HEK293 (cell line): ENCODE measurements around the gene NID1.

Experiments used
- EGR2 ChIP-seq: fragments of 450-650 bp; formaldehyde crosslinking; IDR thresholded peaks from 2 replicates; pipeline ENCODE4 v1.5.1; 2016; ENCODE audit warnings: low read depth, missing biosample characterization, missing genetic modification characterization
- FEZF1 ChIP-seq: fragments of 450-650 bp; formaldehyde crosslinking; IDR thresholded peaks from 2 replicates; pipeline ENCODE4 v1.5.1; 2016; ENCODE audit warnings: missing biosample characterization, missing genetic modification characterization
- GLIS2 ChIP-seq: fragments of 450-650 bp; formaldehyde crosslinking; IDR thresholded peaks from 2 replicates; pipeline ENCODE4 v1.5.1; 2016; ENCODE audit warnings: missing biosample characterization, missing genetic modification characterization
- KLF1 ChIP-seq: fragments of 450-650 bp; formaldehyde crosslinking; IDR thresholded peaks from 2 replicates; pipeline ENCODE4 v1.5.1; 2016; ENCODE audit warnings: missing biosample characterization, missing genetic modification characterization
- KLF17 ChIP-seq: fragments of 450-650 bp; formaldehyde crosslinking; IDR thresholded peaks from 2 replicates; pipeline ENCODE4 v1.5.1; 2016; ENCODE audit warnings: missing biosample characterization, missing genetic modification characterization
- MYNN ChIP-seq: fragments of 450-650 bp; formaldehyde crosslinking; IDR thresholded peaks from 2 replicates; pipeline ENCODE4 v1.5.1; 2016; ENCODE audit warnings: missing biosample characterization, missing genetic modification characterization, borderline replicate concordance
- WT1 ChIP-seq: fragments of 450-650 bp; formaldehyde crosslinking; IDR thresholded peaks from 2 replicates; pipeline ENCODE4 v1.5.1; 2016; ENCODE audit warnings: missing biosample characterization, missing genetic modification characterization
- ZBTB6 ChIP-seq: fragments of 450-650 bp; formaldehyde crosslinking; IDR thresholded peaks from 2 replicates; pipeline ENCODE4 v1.5.1; 2017; ENCODE audit warnings: missing biosample characterization, missing genetic modification characterization
- ZNF10 ChIP-seq: fragments of 450-650 bp; formaldehyde crosslinking; IDR thresholded peaks from 2 replicates; pipeline ENCODE4 v1.5.1; 2017; ENCODE audit warnings: missing biosample characterization, missing genetic modification characterization
- ZNF121 ChIP-seq: fragments of 450-650 bp; formaldehyde crosslinking; IDR thresholded peaks from 2 replicates; pipeline ENCODE4 v1.5.1; 2016; ENCODE audit warnings: missing biosample characterization, missing genetic modification characterization
- ZNF138 ChIP-seq: fragments of 450-650 bp; formaldehyde crosslinking; IDR thresholded peaks from 2 replicates; pipeline ENCODE4 v1.5.1; 2016; ENCODE audit warnings: missing biosample characterization, missing genetic modification characterization, borderline replicate concordance
- ZNF24 ChIP-seq: fragments of 450-650 bp; formaldehyde crosslinking; IDR thresholded peaks from 2 replicates; pipeline ENCODE4 v1.5.1; 2016; ENCODE audit warnings: missing biosample characterization, missing genetic modification characterization
- ZNF26 ChIP-seq: fragments of 450-650 bp; formaldehyde crosslinking; IDR thresholded peaks from 2 replicates; pipeline ENCODE4 v1.5.1; 2016; ENCODE audit warnings: missing biosample characterization, missing genetic modification characterization
- ZNF473 ChIP-seq: fragments of 450-650 bp; formaldehyde crosslinking; IDR thresholded peaks from 2 replicates; pipeline ENCODE4 v1.5.1; 2017; ENCODE audit warnings: missing biosample characterization, missing genetic modification characterization
- ZNF488 ChIP-seq: fragments of 450-650 bp; formaldehyde crosslinking; IDR thresholded peaks from 2 replicates; pipeline ENCODE4 v1.5.1; 2016; ENCODE audit warnings: missing biosample characterization, missing genetic modification characterization
- ZNF501 ChIP-seq: fragments of 450-650 bp; formaldehyde crosslinking; IDR thresholded peaks from 2 replicates; pipeline ENCODE4 v1.5.1; 2016; ENCODE audit warnings: missing biosample characterization, missing genetic modification characterization
- ZNF514 ChIP-seq: fragments of 450-650 bp; formaldehyde crosslinking; IDR thresholded peaks from 2 replicates; pipeline ENCODE4 v1.5.1; 2016; ENCODE audit warnings: missing biosample characterization, missing genetic modification characterization
- ZNF521 ChIP-seq: fragments of 450-650 bp; formaldehyde crosslinking; IDR thresholded peaks from 2 replicates; pipeline ENCODE4 v1.5.1; 2017; ENCODE audit warnings: missing biosample characterization, mild to moderate bottlenecking, missing genetic modification characterization
- ZNF549 ChIP-seq: fragments of 450-650 bp; IDR thresholded peaks from 2 replicates; pipeline ENCODE4 v1.5.1; 2018; ENCODE audit warnings: missing biosample characterization, missing genetic modification characterization, mild to moderate bottlenecking, inconsistent platforms, moderate library complexity
- ZNF654 ChIP-seq: fragments of 450-650 bp; formaldehyde crosslinking; IDR thresholded peaks from 2 replicates; pipeline ENCODE4 v1.5.1; 2016; ENCODE audit warnings: low read depth, missing biosample characterization, missing genetic modification characterization
- ZNF664 ChIP-seq: fragments of 450-650 bp; formaldehyde crosslinking; IDR thresholded peaks from 2 replicates; pipeline ENCODE4 v1.5.1; 2016; ENCODE audit warnings: missing biosample characterization, missing genetic modification characterization
- ZNF768 ChIP-seq: fragments of 450-650 bp; formaldehyde crosslinking; IDR thresholded peaks from 2 replicates; pipeline ENCODE4 v1.5.1; 2018; ENCODE audit warnings: missing biosample characterization, mild to moderate bottlenecking, missing genetic modification characterization
- TF ChIP-seq, protein P1 (sequence below): fragments of 450-650 bp; formaldehyde crosslinking; IDR thresholded peaks from 2 replicates; pipeline ENCODE4 v1.5.1; 2016; ENCODE audit warnings: missing biosample characterization, missing genetic modification characterization
- TF ChIP-seq, protein P2 (sequence below): fragments of 450-650 bp; formaldehyde crosslinking; IDR thresholded peaks from 2 replicates; pipeline ENCODE4 v1.5.1; 2017; ENCODE audit warnings: missing biosample characterization, mild to moderate bottlenecking, missing genetic modification characterization, moderate library complexity
- TF ChIP-seq, protein P3 (sequence below): fragments of 450-650 bp; formaldehyde crosslinking; IDR thresholded peaks from 2 replicates; pipeline ENCODE4 v1.5.1; 2016; ENCODE audit warnings: missing biosample characterization, missing genetic modification characterization

NID1 gene

DNA sequence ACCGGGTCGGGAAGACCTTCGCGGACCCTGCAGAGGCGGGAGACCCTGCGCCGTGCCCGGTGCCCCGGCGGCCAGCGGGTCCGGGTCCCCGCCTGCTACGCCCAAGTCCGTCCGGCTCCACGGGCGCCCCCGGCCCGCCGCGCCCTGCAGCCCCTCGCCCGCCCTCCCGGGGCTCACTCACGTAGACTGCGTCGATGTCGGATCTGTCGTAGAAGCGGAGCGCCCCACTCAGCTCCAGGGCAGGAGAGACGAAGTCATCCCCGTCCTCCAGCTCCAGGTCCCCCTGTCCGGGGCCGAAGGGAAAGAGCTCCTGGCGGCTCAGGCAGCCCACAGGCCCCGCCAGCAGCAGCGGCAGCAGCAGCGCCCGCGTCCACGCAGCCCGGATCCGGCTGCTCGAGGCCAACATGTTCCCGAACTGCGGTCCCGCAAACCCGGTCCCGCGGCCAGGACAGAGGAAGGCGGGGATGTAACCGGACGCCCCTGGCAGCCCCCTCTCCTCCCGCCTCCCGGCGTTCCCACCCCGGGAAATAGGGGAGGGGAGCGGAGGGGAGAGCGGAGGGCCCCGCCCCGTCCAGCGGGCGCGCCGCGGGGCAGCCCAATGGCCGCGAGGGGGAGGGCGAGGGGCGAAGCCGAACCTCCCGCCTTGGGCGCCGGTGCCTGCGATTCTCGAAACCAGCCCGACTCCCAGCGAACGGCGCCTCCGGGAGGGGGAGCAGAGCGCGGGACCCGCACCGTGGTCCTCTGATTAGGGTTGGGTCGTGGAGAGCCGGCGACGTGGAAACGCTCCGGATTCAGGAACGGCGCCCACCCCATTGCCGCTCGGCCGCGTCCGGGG is at the start of gene NID1 (continued):
- TF ChIP-seq, protein P1, sequence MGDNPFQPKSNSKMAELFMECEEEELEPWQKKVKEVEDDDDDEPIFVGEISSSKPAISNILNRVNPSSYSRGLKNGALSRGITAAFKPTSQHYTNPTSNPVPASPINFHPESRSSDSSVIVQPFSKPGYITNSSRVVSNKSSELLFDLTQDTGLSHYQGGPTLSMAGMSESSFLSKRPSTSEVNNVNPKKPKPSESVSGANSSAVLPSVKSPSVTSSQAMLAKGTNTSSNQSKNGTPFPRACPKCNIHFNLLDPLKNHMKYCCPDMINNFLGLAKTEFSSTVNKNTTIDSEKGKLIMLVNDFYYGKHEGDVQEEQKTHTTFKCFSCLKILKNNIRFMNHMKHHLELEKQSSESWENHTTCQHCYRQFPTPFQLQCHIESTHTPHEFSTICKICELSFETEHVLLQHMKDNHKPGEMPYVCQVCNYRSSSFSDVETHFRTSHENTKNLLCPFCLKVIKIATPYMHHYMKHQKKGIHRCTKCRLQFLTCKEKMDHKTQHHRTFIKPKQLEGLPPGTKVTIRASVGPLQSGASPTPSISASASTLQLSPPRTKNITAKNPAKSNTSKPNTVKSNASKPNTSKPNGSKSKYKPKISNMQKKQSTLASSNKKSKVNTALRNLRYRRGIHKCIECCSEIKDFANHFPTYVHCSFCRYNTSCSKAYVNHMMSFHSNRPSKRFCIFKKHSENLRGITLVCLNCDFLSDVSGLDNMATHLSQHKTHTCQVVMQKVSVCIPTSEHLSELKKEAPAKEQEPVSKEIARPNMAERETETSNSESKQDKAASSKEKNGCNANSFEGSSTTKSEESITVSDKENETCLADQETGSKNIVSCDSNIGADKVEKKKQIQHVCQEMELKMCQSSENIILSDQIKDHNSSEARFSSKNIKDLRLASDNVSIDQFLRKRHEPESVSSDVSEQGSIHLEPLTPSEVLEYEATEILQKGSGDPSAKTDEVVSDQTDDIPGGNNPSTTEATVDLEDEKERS (tag by site-specific recombination): no peak
- TF ChIP-seq ZNF501 (peak; percentile 79; the same call in 1 of the 2 replicates), ZNF514 (tag by site-specific recombination) (no peak), ZNF473 (tag by site-specific recombination) (no peak), ZNF654 (tag by site-specific recombination) (no peak), ZNF24 (tag by site-specific recombination) (peak; percentile 88), ZBTB6 (tag by site-specific recombination) (peak; percentile 66; the same call in 1 of the 2 replicates), WT1 (tag by site-specific recombination) (peak; percentile 91), FEZF1 (no peak), EGR2 (peak; percentile 45), ZNF488 (no peak), KLF1 (tag by site-specific recombination) (peak; percentile 90), ZNF10 (peak; percentile 99), ZNF664 (tag by site-specific recombination) (no peak), MYNN (no peak), KLF17 (tag by site-specific recombination) (peak; percentile 89; the same call in 1 of the 2 replicates), GLIS2 (peak; percentile 98), ZNF138 (tag by site-specific recombination) (no peak), ZNF521 (tag by site-specific recombination) (no peak), ZNF121 (peak; percentile 91), ZNF768 (tag by site-specific recombination) (no peak; the same call in 1 of the 2 replicates), ZNF26 (tag by site-specific recombination) (no peak), ZNF549 (tag by site-specific recombination) (no peak)
- TF ChIP-seq, protein P2, sequence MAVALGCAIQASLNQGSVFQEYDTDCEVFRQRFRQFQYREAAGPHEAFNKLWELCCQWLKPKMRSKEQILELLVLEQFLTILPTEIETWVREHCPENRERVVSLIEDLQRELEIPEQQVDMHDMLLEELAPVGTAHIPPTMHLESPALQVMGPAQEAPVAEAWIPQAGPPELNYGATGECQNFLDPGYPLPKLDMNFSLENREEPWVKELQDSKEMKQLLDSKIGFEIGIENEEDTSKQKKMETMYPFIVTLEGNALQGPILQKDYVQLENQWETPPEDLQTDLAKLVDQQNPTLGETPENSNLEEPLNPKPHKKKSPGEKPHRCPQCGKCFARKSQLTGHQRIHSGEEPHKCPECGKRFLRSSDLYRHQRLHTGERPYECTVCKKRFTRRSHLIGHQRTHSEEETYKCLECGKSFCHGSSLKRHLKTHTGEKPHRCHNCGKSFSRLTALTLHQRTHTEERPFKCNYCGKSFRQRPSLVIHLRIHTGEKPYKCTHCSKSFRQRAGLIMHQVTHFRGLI (tag by site-specific recombination): peak; percentile 75; the same call in 1 of the 2 replicates
- TF ChIP-seq, protein P3, sequence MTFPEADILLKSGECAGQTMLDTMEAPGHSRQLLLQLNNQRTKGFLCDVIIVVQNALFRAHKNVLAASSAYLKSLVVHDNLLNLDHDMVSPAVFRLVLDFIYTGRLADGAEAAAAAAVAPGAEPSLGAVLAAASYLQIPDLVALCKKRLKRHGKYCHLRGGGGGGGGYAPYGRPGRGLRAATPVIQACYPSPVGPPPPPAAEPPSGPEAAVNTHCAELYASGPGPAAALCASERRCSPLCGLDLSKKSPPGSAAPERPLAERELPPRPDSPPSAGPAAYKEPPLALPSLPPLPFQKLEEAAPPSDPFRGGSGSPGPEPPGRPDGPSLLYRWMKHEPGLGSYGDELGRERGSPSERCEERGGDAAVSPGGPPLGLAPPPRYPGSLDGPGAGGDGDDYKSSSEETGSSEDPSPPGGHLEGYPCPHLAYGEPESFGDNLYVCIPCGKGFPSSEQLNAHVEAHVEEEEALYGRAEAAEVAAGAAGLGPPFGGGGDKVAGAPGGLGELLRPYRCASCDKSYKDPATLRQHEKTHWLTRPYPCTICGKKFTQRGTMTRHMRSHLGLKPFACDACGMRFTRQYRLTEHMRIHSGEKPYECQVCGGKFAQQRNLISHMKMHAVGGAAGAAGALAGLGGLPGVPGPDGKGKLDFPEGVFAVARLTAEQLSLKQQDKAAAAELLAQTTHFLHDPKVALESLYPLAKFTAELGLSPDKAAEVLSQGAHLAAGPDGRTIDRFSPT (tag by site-specific recombination): peak; percentile 90
